Measurements from ENCODE around the gene RANBP17. TPM values are rescaled to one million over a fixed set of nuclear protein-coding genes. Genes with fewer than 3 reads are reported as not detected.

Gene RANBP17
- 1.1 and 3.0 TPM in 2 replicates for total RNA-seq

DNA sequence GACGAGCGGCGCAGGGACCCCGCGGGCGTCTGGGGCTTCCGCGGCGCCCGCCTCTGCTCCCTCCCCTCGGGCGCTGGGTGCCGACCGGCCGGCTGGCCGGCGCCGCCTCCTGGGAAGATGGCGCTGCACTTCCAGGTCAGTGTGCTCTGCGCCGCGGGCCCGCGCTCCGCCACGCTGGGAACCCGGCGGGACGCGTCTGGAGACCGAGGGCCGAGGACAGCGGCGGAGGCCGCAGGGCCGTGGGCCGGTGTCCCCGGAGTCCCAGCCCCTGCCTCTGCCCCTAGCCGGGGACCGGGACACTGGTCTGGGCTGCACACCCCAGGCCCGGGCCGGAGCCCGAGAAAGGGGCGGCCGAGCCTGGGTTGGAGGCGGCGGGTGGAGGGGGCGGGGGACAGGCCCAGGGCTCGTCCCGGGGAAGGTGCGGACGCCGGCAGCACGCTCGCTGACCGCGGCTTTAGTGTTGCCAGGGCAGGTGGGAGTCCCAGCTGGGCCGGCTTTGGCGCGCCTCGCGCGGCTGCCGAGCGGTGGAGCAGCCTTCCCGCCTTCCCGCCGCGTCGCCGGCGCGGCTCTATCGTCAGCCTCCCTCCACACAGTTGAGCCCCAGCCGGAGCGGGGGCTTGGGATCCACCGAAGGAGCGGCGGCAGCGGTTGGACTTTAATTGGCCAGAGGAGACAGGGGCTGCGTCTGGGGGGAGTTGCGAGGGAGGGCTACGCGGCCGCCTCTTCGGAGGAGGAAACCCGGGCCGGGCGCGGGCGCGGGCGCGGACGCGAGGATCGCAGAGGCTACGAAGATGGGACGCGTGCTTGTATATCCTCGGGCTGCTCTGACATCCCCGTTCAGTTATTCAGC, at the start of gene RANBP17:
Gene RANBP17 (plus strand): TSS at position 102 of the 850 bp plus-strand sequence.

DNA sequence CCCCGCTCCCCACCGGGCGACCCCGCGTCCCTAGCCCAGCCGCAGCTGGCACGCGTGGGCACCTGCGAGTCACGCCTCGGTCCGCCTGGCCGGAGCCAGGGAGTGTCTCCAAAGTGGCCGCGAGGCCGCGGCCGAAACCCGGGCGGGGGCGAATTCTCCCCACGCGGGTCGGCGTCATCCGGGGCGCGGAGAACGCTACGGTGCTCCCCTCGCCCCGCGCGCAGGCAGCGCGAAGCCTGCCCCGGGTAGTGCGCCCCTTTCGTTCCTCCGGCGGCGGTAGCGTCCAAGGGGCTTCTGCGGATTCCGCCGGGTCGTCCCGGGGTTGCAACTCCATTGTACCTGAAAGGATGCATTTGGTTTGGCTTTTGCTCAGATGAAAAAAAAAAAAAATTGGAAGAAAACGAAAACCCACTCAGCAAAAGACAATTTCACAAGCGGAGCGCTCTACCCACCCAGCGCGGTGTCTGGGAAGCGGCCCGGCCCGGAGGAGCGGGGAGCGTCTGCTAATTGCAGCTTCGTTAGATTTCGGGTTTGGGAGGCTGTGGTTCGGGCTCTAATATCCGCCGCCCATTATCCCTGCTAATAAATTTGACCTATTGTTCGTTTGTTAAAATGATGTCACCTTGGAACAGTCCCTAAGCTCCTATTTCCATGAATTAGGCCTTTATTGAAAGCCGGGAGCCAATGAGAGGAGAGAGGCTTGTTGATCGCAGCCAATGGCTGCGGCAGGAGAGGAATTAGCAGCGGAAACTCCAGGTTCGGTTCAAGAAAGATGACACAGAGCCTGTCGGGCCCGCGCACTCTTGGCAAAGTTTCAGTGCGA, 446.8 kb downstream of the RANBP17 start, which contains the start of gene TLX3:
Gene TLX3 (plus strand): TSS at position 796 of the 823 bp plus-strand sequence. CDS start 118 bp downstream, outside the sequence.

Small RNA genes lying within 50 kb of the gene (small RNA-seq; reads per million reads assigned to genes)
- not detected for gene AC091980.1

Other genes starting within 250 kb of the RANBP17 start
- not detected in 2 replicates for gene GABRP, start 78.3 kb upstream of the RANBP17 start, total RNA-seq